ENCODE results near the gene PIGH. TPM values are rescaled to one million over a fixed set of nuclear protein-coding genes. Genes with fewer than 3 reads are reported as not detected.

PIGH gene
- total RNA-seq, 1 donor from 2014 or later, result 18.3 TPM

GRCh38 chr14:67641902-67642749, 42.1 kb upstream of the PIGH start:
- Mint-ChIP-seq H3K4me1 (ENCODE audit: unreplicated experiment) (no peaks in the 10 kb centered on the region), H3K36me3 (ENCODE audit: unreplicated experiment) (peaks cover 11% of the 10 kb centered on the region), H3K27ac (ENCODE audit: unreplicated experiment) (no peak overlapping the region), H3K9me3 (ENCODE audit: unreplicated experiment) (no peaks in the 10 kb centered on the region), H3K27me3 (ENCODE audit: unreplicated experiment) (no peaks in the 10 kb centered on the region), H3K4me3 (ENCODE audit: unreplicated experiment) (no peak overlapping the region)
- TF ChIP-seq CTCF (IDR thresholded peaks at IDR 0.05), result no peak
- no peak for DNase-seq (ENCODE audit: extremely low spot score, unreplicated experiment)

- no peak for DNase-seq (ENCODE audit: extremely low spot score, unreplicated experiment)
- no peaks in the 10 kb centered on the region for H3K27me3 Mint-ChIP-seq (ENCODE audit: unreplicated experiment)
- H3K4me1 Mint-ChIP-seq (ENCODE audit: unreplicated experiment), result peaks cover under 1% of the 10 kb centered on the region
- no peak overlapping the region for H3K27ac Mint-ChIP-seq (ENCODE audit: unreplicated experiment)
- peaks cover 5% of the 10 kb centered on the region for H3K36me3 Mint-ChIP-seq (ENCODE audit: unreplicated experiment)
- H3K9me3 Mint-ChIP-seq (ENCODE audit: unreplicated experiment), result no peaks in the 10 kb centered on the region
- TF ChIP-seq CTCF (IDR thresholded peaks at IDR 0.05), result no peak
- H3K4me3 Mint-ChIP-seq (ENCODE audit: unreplicated experiment), result no peak overlapping the region
Measured at GRCh38 chr14:67641480-67641879, 41.4 kb upstream of the PIGH start.

GRCh38 chr14:67638642-67639041, 38.6 kb upstream of the PIGH start:
- no peak for TF ChIP-seq CTCF (IDR thresholded peaks at IDR 0.05)
- Mint-ChIP-seq H3K9me3 (ENCODE audit: unreplicated experiment) (no peaks in the 10 kb centered on the region), H3K4me3 (ENCODE audit: unreplicated experiment) (no peak overlapping the region), H3K27me3 (ENCODE audit: unreplicated experiment) (no peaks in the 10 kb centered on the region), H3K4me1 (ENCODE audit: unreplicated experiment) (peaks cover 6% of the 10 kb centered on the region), H3K27ac (ENCODE audit: unreplicated experiment) (no peak overlapping the region), H3K36me3 (ENCODE audit: unreplicated experiment) (no peaks in the 10 kb centered on the region)
- DNase-seq (ENCODE audit: extremely low spot score, unreplicated experiment), result no peak

GRCh38 chr14:67636361-67636919, 36.4 kb upstream of the PIGH start:
- Mint-ChIP-seq H3K9me3 (ENCODE audit: unreplicated experiment) (no peaks in the 10 kb centered on the region), H3K36me3 (ENCODE audit: unreplicated experiment) (no peaks in the 10 kb centered on the region), H3K27ac (ENCODE audit: unreplicated experiment) (peak overlapping the region; percentile 34), H3K4me1 (ENCODE audit: unreplicated experiment) (peaks cover 8% of the 10 kb centered on the region), H3K4me3 (ENCODE audit: unreplicated experiment) (no peak overlapping the region), H3K27me3 (ENCODE audit: unreplicated experiment) (no peaks in the 10 kb centered on the region)
- TF ChIP-seq CTCF (IDR thresholded peaks at IDR 0.05), result no peak
- DNase-seq (ENCODE audit: extremely low spot score, unreplicated experiment), result no peak

- no peak overlapping the region for H3K4me3 Mint-ChIP-seq (ENCODE audit: unreplicated experiment)
- H3K36me3 Mint-ChIP-seq (ENCODE audit: unreplicated experiment), result no peaks in the 10 kb centered on the region
- no peak overlapping the region for H3K27ac Mint-ChIP-seq (ENCODE audit: unreplicated experiment)
- no peak for TF ChIP-seq CTCF (IDR thresholded peaks at IDR 0.05)
- no peak for DNase-seq (ENCODE audit: extremely low spot score, unreplicated experiment)
- H3K4me1 Mint-ChIP-seq (ENCODE audit: unreplicated experiment), result peaks cover 8% of the 10 kb centered on the region
- no peaks in the 10 kb centered on the region for H3K27me3 Mint-ChIP-seq (ENCODE audit: unreplicated experiment)
- H3K9me3 Mint-ChIP-seq (ENCODE audit: unreplicated experiment), result no peaks in the 10 kb centered on the region
Measured at GRCh38 chr14:67633451-67634147, 33.5 kb upstream of the PIGH start.

Measured in osteocyte (in vitro differentiated cells).